Choroid plexus epithelial cell (primary cell): Measurements from ENCODE around the gene DIRAS1.

Source experiments
- DNase-seq: peaks from one replicate; pipeline ENCODE4 v3.0.0-alpha.2; 2010; ENCODE audit warnings: low read depth
- H3K4me3 ChIP-seq: 2 replicates; pipeline ENCODE4 v1.5.1; 2011; ENCODE audit warnings: low read depth, mild to moderate bottlenecking, control low read depth, low read length, moderate library complexity
- CTCF ChIP-seq: conservative IDR thresholded peaks from 2 replicates; pipeline ENCODE4 v1.5.1; 2011; ENCODE audit warnings: low read depth, mild to moderate bottlenecking, control low read depth, inconsistent platforms, low read length, moderate library complexity

Gene DIRAS1

DNA sequence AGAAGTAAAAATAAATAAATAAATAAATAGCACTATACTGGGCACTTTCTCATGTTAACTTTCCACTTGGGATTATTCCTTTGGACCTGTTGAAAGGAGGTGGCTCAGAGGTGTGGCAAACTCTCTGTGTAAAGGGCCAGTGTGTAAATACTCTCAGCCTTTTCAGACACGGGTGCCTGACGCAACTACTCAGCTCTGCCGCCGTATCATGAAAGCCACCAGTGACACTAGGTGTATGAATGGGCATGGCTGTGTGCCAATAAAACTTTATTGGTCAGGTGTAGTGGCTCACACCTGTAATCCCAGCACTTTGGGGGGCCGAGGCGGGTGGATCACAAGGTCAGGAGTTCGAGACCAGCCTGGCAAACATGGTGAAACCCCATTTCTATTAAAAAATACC lies 38.8 kb upstream of the DIRAS1 start:
- no peak for DNase-seq
- no peak overlapping the region for H3K4me3 ChIP-seq
- TF ChIP-seq CTCF = no peak

DNA sequence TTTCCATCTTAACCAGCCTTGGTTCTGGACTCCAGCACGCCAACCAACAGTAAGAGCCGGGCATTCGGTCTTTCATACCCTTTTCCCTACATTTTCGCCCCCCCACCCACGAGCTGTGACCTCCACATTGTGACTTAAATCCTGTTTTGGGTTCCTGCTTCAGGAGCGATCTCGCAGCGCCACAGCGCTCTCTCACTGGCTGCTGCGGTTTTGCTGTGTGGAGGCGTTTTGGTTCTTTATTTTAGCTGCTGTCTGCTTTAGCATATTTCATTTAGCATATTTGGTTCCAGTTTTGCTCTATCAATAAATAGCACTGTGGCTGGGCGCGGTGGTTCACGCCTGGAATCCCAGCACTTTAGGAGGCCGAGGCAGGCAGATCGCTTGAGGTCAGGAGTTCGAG lies 38.2 kb upstream of the DIRAS1 start:
- no peak for TF ChIP-seq CTCF
- no peak overlapping the region for H3K4me3 ChIP-seq
- no peak for DNase-seq

GRCh38 chr19:2758601-2759313 lies 37.6 kb upstream of the DIRAS1 start:
- no peak for DNase-seq

DNA sequence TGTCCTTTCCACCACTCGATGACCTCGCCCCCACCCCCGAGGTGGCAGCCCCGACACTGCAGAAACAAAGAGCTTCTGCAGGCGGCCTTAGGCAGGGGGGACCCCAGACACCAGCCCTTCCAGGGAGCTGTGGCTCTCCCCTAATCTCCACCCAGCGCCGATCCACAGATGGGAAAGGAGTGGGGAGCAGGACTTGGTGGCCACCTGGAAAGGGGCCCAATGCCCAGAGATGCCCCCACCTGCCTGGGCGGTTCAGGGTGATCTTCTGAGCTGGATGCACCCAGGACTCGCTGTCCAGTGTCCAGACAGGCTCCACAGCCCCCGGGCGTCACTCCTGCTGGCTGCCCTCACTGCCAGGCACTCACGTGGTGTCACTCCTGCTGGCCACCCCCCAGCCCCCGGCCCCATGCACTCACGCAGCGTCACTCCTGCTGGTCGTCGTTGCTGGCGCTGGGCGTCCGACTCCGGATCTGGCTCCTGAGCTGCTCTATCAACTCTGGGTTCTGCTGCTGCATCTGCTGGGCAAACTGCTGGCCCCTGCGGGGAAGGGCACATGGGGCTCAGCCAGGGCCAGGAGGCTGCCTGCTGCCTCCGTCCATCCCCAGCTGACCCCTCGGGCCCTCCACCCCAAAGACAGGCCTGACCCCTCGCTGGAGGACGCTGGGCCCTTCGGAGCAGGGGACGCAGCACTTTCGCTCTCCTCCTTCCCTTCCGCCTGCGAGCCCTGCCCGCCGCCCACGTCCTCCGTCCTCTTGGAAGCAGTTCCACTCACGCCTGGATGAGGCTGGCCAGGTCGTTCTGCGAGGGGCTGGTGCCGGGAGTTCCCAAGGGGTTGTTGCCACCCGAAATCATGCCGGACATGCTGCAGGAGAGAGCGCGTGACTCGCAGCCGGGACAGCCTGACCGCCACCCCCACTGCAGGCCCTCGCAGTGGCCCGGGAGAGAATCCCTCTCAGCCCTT lies 36.0 kb upstream of the DIRAS1 start:
- no peak overlapping the region for H3K4me3 ChIP-seq
- no peak for TF ChIP-seq CTCF
- DNase-seq = no peak

More at GRCh38 chr19:2758601-2759313, 37.6 kb upstream of the DIRAS1 start:
- no peak overlapping the region for H3K4me3 ChIP-seq
- no peak for TF ChIP-seq CTCF

GRCh38 chr19:2756477-2756876 lies 35.3 kb upstream of the DIRAS1 start:
- TF ChIP-seq CTCF = no peak
- H3K4me3 ChIP-seq = no peak overlapping the region
- no peak for DNase-seq

- no peak for TF ChIP-seq CTCF
- DNase-seq = no peak
- no peak overlapping the region for H3K4me3 ChIP-seq
These were observed 34.6 kb upstream of the DIRAS1 start for GRCh38 chr19:2755811-2756210.
